ENCODE data around the gene TRIB2. TPM values are rescaled to one million over a fixed set of nuclear protein-coding genes. Genes with fewer than 3 reads are reported as not detected.

TRIB2 gene
- total RNA-seq, 2 donors from 2014 or later = 17.3 to 17.4 TPM

DNA sequence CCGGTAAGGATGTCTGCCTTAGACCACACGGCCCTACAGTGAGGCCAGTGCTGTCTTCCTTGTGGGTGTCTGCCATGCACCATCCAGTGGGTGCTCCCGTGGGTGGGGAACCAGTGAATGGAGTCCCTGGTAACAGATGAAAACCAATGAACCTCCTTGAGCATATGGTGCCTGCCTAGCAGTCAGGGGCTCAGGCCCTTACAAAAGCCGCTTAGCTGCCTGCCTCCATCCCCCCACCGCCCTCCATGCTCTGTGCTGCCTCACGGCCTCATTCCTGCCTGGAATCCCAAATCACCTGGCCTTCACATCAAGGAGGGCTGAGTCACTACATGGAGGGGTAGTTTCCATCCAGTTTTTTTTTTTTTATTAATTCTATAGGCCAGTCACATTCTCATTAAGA lies 30.8 kb upstream of the TRIB2 start:
- Mint-ChIP-seq H3K27ac (no peak overlapping the region), H3K4me3 (no peak overlapping the region), H3K9me3 (no peaks in the 10 kb centered on the region), H3K27me3 (no peaks in the 10 kb centered on the region), H3K36me3 (ENCODE audit: low read depth) (no peaks in the 10 kb centered on the region), H3K4me1 (peaks cover 5% of the 10 kb centered on the region)
- no peak for ATAC-seq (replicated peaks)

DNA sequence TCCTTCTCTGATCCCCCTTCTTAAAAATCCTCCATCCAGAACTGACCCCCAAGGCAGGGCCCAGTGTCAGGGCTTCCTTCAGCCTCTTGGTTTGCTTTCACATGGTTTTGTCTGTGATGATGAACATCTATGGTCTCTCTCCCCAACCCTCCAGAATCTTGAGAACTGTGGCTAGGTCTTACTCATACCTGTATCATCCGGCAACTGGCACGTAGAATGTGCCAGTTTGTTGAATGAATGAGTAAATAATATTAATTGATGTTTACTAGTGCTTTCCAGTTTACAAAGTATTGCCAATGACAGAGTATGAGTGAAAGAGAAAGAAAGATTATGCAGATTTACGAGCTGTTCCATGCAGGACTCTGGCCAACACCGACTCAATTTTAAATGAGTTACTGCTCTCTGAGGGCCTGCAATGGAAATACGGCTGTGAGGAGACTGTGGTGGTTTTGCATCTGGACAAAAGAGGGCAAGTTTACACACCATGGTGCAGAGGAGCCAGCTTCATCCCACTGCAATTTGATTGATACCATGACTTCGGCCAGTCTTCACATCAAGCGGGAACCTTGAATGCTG lies 29.9 kb upstream of the TRIB2 start:
- ATAC-seq (replicated peaks) = peak; percentile 87
- peak overlapping the region; percentile 37 for H3K27ac Mint-ChIP-seq

DNA sequence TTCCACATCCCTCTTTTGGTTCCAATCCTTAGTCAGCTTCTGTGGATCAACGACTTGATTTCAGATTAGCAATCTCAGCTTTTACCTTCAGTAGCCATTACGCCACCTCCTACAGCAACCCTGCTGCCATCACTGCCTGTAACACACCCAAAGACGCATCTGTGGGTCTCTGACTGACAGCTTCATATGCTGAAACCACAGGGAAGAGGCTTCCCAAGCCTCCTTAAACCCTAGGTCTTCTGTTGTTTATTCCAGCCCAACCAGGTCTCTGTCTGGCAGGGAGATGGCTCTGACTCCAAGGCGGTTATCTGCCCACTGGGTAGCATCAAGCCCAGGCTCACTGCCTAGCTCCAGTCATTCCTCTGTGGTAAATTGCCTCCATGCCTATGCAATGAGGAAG lies 28.6 kb upstream of the TRIB2 start:
- no peak overlapping the region for H3K4me3 Mint-ChIP-seq

More for the DNA sequence above, 29.9 kb upstream of the TRIB2 start:
- Mint-ChIP-seq H3K4me3 (peak overlapping the region; percentile 1), H3K9me3 (peaks cover 3% of the 10 kb centered on the region), H3K4me1 (peaks cover 5% of the 10 kb centered on the region), H3K36me3 (ENCODE audit: low read depth) (no peaks in the 10 kb centered on the region), H3K27me3 (no peaks in the 10 kb centered on the region)

DNA sequence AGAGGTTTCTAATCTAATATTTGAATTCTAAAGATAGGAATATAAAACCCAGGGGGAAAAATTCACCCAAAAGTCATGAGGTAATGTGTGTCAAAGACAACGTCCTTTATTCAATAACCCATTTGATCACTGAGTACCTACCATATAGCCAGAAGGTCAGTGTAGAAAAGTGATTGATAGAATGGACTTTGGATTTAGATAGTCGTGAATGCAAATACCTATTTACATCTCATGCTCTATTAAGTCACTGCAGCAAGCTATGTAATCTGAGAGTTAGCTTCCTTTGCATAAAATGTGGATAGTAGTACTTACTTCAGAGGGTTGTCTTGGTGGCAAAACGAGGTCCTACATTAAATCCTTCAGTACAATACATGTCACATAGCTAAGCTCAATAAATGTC lies 27.8 kb upstream of the TRIB2 start:
- ATAC-seq (replicated peaks) = no peak
- peaks cover 5% of the 10 kb centered on the region for H3K4me1 Mint-ChIP-seq

More for the DNA sequence above, 28.6 kb upstream of the TRIB2 start:
- no peaks in the 10 kb centered on the region for H3K36me3 Mint-ChIP-seq (ENCODE audit: low read depth)
- peaks cover 5% of the 10 kb centered on the region for H3K4me1 Mint-ChIP-seq
- peaks cover 7% of the 10 kb centered on the region for H3K9me3 Mint-ChIP-seq
- no peaks in the 10 kb centered on the region for H3K27me3 Mint-ChIP-seq
- ATAC-seq (replicated peaks) = no peak
- no peak overlapping the region for H3K27ac Mint-ChIP-seq

DNA sequence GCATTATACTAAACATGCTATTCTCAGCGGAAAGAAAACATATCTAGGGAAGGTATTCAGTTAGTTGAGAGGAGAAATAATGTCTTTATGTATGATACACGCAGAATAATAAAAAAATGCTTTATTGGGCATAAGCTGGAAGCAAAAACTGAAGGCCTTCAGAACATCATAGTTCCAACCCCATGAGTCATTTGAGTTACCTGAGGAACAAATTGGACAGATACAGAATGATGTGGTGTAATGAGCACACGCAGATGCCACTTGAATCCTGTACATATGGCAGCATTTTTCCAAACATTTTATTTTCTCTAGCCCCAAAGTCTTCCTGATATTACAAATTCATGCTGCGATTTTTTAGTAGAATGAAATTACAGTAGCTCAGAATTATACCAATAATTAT lies 23.2 kb upstream of the TRIB2 start:
- peaks cover 7% of the 10 kb centered on the region for H3K9me3 Mint-ChIP-seq
- no peaks in the 10 kb centered on the region for H3K27me3 Mint-ChIP-seq
- H3K36me3 Mint-ChIP-seq (ENCODE audit: low read depth) = no peaks in the 10 kb centered on the region
- no peak overlapping the region for H3K4me3 Mint-ChIP-seq
- no peak overlapping the region for H3K27ac Mint-ChIP-seq
- no peak for ATAC-seq (replicated peaks)
- H3K4me1 Mint-ChIP-seq = no peaks in the 10 kb centered on the region

More for the DNA sequence above, 27.8 kb upstream of the TRIB2 start:
- Mint-ChIP-seq H3K4me3 (no peak overlapping the region), H3K27ac (no peak overlapping the region), H3K9me3 (peaks cover 7% of the 10 kb centered on the region), H3K36me3 (ENCODE audit: low read depth) (no peaks in the 10 kb centered on the region), H3K27me3 (no peaks in the 10 kb centered on the region)

DNA sequence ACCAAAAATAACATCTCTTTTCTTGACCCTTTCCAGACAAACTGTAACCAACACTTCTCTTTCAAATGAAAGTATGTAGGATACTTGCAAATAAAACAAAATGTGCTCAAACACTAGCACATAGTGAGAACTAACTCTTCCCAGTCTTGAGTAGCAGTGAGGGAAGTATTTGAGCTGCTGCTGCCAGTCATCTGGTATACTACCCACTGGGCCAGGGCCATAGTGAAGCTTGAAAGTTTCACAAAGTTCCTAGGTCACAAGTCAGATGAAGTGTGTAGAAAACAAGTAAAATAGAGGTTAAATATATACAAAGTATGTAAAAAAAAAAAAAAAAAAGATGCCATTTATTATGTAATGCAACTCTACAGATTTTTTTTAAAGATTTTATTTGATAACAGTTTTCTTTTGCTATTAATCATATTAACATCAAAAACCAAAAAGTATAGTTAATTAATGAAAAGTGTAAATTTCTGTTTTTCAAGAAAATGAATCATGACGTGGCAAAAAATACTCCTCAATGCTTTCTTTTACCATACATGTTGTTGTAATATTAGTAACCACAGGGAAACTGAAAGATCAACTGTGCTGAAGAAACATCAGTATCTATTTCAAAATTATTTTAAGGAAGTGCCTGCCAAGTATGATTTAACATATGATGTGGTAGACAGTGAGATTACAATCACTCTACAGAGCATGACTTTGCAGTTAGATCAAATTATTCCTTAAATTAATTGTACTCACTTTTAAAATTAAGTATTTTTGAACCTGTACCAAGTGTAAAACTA lies 21.6 kb upstream of the TRIB2 start:
- Mint-ChIP-seq H3K27ac (no peak overlapping the region), H3K4me1 (no peaks in the 10 kb centered on the region), H3K9me3 (peaks cover 7% of the 10 kb centered on the region), H3K27me3 (no peaks in the 10 kb centered on the region), H3K4me3 (no peak overlapping the region), H3K36me3 (ENCODE audit: low read depth) (no peaks in the 10 kb centered on the region)
- no peak for ATAC-seq (replicated peaks)

DNA sequence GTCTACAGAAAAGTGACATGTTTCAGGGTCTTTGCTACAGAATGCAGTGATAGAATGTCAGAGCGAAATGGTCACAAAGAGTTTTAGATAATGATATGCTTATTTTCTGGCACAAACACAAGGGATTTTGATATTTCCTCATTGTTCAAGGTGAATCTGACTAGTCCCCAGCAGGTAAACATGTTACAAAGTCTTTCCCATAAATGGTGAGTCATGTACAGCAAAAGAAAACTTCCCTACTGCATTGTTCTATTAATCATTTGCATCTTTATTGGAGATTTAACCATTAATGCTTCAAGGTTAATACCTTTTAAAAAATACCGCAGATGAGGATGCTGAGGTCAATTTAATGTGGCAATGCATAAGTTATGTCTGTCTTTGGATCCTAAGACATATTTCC lies 19.1 kb upstream of the TRIB2 start:
- peaks cover 15% of the 10 kb centered on the region for H3K4me1 Mint-ChIP-seq
- ATAC-seq (replicated peaks) = no peak
- no peaks in the 10 kb centered on the region for H3K36me3 Mint-ChIP-seq (ENCODE audit: low read depth)
- H3K4me3 Mint-ChIP-seq = no peak overlapping the region
- no peaks in the 10 kb centered on the region for H3K27me3 Mint-ChIP-seq
- no peaks in the 10 kb centered on the region for H3K9me3 Mint-ChIP-seq
- H3K27ac Mint-ChIP-seq = no peak overlapping the region

DNA sequence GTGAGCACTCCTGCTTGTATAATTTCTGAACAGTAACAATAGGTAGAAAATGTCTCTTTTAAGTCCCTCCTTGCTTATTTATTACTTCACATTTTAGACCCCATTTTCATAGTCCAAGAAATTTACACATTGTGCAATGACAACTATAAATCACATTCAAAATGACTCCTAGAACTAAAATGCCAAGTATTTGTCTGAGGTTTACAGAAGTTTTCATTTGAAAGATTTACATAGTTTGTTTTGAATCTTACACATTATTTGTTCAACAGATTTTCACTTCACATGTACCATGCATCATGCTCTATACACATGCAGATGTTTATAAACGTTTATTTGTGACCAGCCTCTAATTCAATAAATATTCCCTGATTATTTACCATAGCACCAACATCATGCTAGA lies 15.7 kb upstream of the TRIB2 start:
- no peak for ATAC-seq (replicated peaks)
- no peaks in the 10 kb centered on the region for H3K36me3 Mint-ChIP-seq (ENCODE audit: low read depth)
- H3K27me3 Mint-ChIP-seq = no peaks in the 10 kb centered on the region
- H3K4me3 Mint-ChIP-seq = no peak overlapping the region
- H3K27ac Mint-ChIP-seq = no peak overlapping the region
- no peaks in the 10 kb centered on the region for H3K9me3 Mint-ChIP-seq
- peaks cover 30% of the 10 kb centered on the region for H3K4me1 Mint-ChIP-seq

DNA sequence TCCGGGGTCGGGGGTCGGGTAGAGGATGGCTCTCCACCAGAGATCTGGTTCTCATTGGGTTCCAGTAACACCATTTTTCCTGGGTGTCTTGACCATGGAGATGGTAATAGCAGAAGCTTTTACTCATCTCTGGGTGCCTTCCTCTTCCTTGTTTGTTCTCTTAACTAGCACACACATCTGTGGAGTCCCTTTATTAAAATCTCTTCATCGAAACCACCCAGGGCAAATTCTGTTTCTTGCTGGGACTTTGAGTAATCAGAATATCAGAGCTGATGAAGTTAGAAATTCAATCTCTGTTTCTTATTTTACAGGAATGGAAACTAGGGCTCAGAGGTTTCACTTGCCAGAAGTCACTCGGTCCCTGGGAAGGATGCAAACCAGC lies 15.0 kb upstream of the TRIB2 start:
- Mint-ChIP-seq H3K27ac (peak overlapping the region; percentile 74), H3K4me3 (peak overlapping the region; percentile 60), H3K9me3 (no peaks in the 10 kb centered on the region), H3K4me1 (peaks cover 30% of the 10 kb centered on the region), H3K36me3 (ENCODE audit: low read depth) (no peaks in the 10 kb centered on the region), H3K27me3 (no peaks in the 10 kb centered on the region)
- ATAC-seq (replicated peaks) = peak; percentile 59

DNA sequence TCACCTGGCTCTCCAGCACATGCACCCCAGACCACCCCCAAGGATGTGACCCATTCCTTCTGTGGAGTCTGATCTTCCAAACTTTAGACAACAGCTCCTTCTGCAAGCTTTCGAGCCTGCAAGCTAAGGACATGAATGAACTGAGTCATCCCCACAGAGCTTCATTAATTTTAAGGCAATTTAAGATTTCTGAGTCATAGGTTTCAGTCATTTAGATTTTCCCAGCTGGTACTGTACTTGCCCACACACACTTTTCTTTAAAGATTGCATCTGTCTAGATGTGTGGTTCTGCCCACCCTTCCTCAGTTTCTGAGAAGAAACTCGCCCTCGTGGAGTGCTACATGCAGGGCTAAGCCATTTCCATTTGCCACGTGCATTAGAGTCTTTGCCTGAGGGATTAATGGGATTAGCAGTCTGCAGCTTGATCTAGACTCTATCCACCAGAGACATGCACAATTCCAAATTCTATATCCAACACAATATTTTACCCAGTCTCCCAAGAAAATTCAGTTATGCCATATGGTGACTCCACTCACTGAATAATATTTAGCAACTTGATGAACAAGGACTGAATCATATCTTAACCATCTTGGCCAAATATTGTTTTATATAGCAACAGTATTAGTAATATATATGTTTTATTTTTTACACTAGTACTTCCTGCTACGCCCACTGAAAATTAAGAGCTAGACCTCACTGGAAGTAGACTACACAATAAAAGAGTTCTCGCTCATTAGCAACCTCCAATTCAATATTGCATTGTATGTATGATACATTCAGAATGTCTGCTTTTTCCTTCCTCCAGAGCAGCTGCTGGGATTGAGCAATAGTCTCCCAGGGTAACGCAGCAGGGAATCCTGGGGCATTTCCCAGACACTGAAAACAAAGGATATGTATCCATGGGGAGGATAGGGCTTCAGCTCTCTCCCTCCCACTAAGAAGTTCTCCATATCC lies 14.3 kb upstream of the TRIB2 start:
- Mint-ChIP-seq H3K4me3 (peak overlapping the region; percentile 60), H3K27ac (peak overlapping the region; percentile 74)

DNA sequence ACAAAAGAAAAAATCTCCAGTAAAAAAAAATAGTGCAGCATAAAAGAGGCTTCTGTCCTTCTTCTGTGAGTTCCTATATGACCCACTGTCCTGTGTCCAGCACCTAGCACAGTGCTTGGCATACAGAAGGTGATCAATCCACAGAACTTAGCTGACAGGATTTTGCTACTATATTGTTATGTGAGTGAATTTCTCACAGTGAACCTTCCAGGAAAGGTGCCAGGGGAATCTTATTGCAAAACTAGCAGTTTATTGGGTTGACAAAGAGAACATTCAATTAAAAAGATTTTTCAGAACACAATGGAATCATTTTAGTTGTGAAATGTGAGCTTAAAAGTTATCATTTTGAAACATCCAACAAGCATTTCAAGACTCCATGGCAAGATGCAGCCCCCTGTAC lies 12.4 kb upstream of the TRIB2 start:
- H3K9me3 Mint-ChIP-seq = no peaks in the 10 kb centered on the region
- no peaks in the 10 kb centered on the region for H3K36me3 Mint-ChIP-seq (ENCODE audit: low read depth)
- ATAC-seq (replicated peaks) = no peak

More for the DNA sequence above, 14.3 kb upstream of the TRIB2 start:
- H3K9me3 Mint-ChIP-seq = no peaks in the 10 kb centered on the region
- peaks cover 30% of the 10 kb centered on the region for H3K4me1 Mint-ChIP-seq
- peak; percentile 79 for ATAC-seq (replicated peaks)
- H3K36me3 Mint-ChIP-seq (ENCODE audit: low read depth) = no peaks in the 10 kb centered on the region
- no peaks in the 10 kb centered on the region for H3K27me3 Mint-ChIP-seq

DNA sequence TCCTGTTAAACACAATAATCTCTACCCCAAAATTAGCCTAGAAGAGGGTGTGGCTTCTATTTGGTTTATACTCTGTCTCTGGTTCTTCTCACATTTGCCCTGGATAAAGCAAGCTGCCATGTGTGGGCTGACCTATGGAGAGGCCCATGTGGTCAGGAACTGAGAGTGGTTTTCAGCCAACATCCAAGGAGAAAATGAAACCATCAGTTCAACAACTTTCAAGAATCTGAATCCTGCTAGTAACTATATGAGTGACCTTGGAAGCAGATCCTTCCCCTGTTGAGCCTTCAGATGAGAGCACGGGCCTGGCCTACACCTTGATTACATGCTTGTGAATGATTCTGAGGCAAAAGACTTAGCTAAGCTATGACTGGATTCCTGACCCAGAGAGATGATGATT lies 11.5 kb upstream of the TRIB2 start:
- Mint-ChIP-seq H3K9me3 (no peaks in the 10 kb centered on the region), H3K36me3 (ENCODE audit: low read depth) (no peaks in the 10 kb centered on the region), H3K27me3 (no peaks in the 10 kb centered on the region), H3K27ac (no peak overlapping the region), H3K4me1 (peaks cover 48% of the 10 kb centered on the region), H3K4me3 (peak overlapping the region; percentile 3)
- ATAC-seq (replicated peaks) = peak; percentile 57

More for the DNA sequence above, 12.4 kb upstream of the TRIB2 start:
- no peaks in the 10 kb centered on the region for H3K27me3 Mint-ChIP-seq
- peaks cover 41% of the 10 kb centered on the region for H3K4me1 Mint-ChIP-seq
- H3K4me3 Mint-ChIP-seq = no peak overlapping the region
- no peak overlapping the region for H3K27ac Mint-ChIP-seq

DNA sequence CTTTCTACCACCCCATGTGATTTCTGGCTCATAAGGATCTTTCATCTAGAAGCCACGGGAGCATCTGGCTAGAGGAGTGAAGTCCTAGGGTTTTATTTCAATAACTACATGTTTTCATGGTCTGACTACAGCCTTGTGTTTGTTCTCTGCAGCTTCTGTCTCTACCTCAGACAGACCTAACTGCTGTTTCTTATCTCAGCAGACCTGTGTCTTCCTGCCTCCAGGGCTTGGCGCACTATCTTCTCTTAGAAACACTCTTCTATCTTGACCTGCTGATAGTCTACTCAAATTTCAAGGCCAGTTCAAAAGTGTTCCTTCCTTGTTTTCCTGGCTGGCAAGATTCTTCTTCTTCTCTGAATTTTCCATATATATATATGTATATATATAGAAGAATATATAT lies 11.0 kb upstream of the TRIB2 start:
- Mint-ChIP-seq H3K4me3 (no peak overlapping the region), H3K4me1 (peaks cover 53% of the 10 kb centered on the region), H3K36me3 (ENCODE audit: low read depth) (no peaks in the 10 kb centered on the region), H3K27ac (no peak overlapping the region), H3K9me3 (no peaks in the 10 kb centered on the region), H3K27me3 (no peaks in the 10 kb centered on the region)
- no peak for ATAC-seq (replicated peaks)

DNA sequence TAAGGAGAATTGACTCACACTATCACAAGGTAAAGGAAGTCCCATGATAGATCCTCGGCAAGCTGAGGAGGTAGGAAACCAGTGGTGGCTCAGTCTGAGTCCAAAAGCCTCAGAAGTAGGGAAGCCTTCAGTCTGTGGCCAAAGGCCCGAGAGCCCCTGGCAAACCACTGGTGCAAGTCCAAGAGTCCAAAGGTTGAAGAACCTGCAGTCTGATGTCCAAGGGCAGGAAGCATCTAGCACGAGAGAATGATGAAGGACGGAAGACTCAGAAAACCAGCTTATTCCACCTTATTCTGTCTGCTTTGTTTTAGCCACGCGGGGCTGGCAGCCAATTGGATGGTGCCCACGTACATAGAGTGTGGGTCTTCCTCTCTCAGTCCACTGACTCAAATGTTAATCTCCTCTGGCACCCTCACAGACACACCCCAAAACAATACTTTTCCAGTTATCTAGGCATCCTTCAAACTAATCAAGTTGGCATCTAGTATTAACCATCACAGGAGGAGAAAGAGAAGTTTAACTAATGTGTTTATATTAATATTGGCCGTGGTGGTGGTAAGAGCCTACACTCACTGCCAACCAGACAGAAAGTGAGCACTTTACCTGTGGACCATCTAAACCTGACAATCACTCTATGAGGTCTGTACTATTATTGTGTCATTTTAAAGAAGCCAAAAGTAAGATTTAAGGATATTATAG lies 8.1 kb upstream of the TRIB2 start:
- Mint-ChIP-seq H3K4me1 (peaks cover 48% of the 10 kb centered on the region), H3K4me3 (peak overlapping the region; percentile 37), H3K36me3 (ENCODE audit: low read depth) (no peaks in the 10 kb centered on the region), H3K27me3 (no peaks in the 10 kb centered on the region), H3K27ac (peak overlapping the region; percentile 46), H3K9me3 (no peaks in the 10 kb centered on the region)
- no peak for ATAC-seq (replicated peaks)
